Measurements from ENCODE around the gene BCL7C.

The BCL7C gene

GRCh38 chr16:30907064-30907463 lies 13.2 kb upstream of the BCL7C start:
- H3K27ac ChIP-seq: no peak overlapping the region
- TF ChIP-seq CTCF (IDR thresholded peaks at IDR 0.05): no peak
- no peak for TF ChIP-seq ZFX (IDR thresholded peaks at IDR 0.05; ENCODE audit: borderline replicate concordance)

GRCh38 chr16:30904114-30904780 lies 10.4 kb upstream of the BCL7C start:
- no peak for TF ChIP-seq ZFX (IDR thresholded peaks at IDR 0.05; ENCODE audit: borderline replicate concordance)
- TF ChIP-seq CTCF (IDR thresholded peaks at IDR 0.05): no peak
- H3K27ac ChIP-seq: no peak overlapping the region

- TF ChIP-seq CTCF (IDR thresholded peaks at IDR 0.05) (no peak), ZFX (IDR thresholded peaks at IDR 0.05; ENCODE audit: borderline replicate concordance) (no peak)
Measured at GRCh38 chr16:30903596-30903995, 9.7 kb upstream of the BCL7C start.

GRCh38 chr16:30903002-30903401 lies 9.1 kb upstream of the BCL7C start:
- TF ChIP-seq CTCF (IDR thresholded peaks at IDR 0.05): no peak
- TF ChIP-seq ZFX (IDR thresholded peaks at IDR 0.05; ENCODE audit: borderline replicate concordance): no peak
- peak overlapping the region; percentile 5; the same call in 1 of the 2 replicates for H3K27ac ChIP-seq

More at GRCh38 chr16:30903596-30903995, 9.7 kb upstream of the BCL7C start:
- H3K27ac ChIP-seq: 0 out of 2 replicates have a peak overlapping the region, but pooled peaks have one; percentile 5

- peak overlapping the region; percentile 64 for H3K27ac ChIP-seq
- TF ChIP-seq CTCF (IDR thresholded peaks at IDR 0.05): peak; percentile 96
- TF ChIP-seq ZFX (IDR thresholded peaks at IDR 0.05; ENCODE audit: borderline replicate concordance): no peak
Measured at GRCh38 chr16:30902029-30902972, 8.4 kb upstream of the BCL7C start.

GRCh38 chr16:30901201-30902028 lies 7.5 kb upstream of the BCL7C start:
- peak overlapping the region; percentile 64 for H3K27ac ChIP-seq
- no peak for TF ChIP-seq CTCF (IDR thresholded peaks at IDR 0.05)
- no peak for TF ChIP-seq ZFX (IDR thresholded peaks at IDR 0.05; ENCODE audit: borderline replicate concordance)

All from 22Rv1 (cell line).